OCI-LY7 (cell line): ENCODE measurements around the gene SPATA12.

Experiments used
- CTCF ChIP-seq: fragments of 200-600 bp; sonication (generic); conservative IDR thresholded peaks from 2 replicates; pipeline ENCODE4 v1.5.1; 2014; ENCODE audit warnings: mild to moderate bottlenecking, antibody characterized with exemption, low read length, moderate library complexity, mixed read lengths
- EZH2phosphoT487 ChIP-seq: fragments of 200-600 bp; sonication (generic); IDR thresholded peaks from 2 replicates; pipeline ENCODE4 v1.6.1; 2018; ENCODE audit warnings: low read depth, borderline replicate concordance, mild to moderate bottlenecking, mixed run types, antibody characterized with exemption, low read length, moderate library complexity, mixed read lengths

- no peak for TF ChIP-seq CTCF
- TF ChIP-seq EZH2phosphoT487: no peak
Observed at GRCh38 chr3:57086201-57086600, 25.7 kb downstream of the SPATA12 start.
